Stimulated activated CD8-positive, alpha-beta memory T cell treated with anti-CD3 and anti-CD28 coated beads, Interleukin-7, amount 100 ng/mL, for 24 hours (primary cell): Measurements from ENCODE around the gene FOXN3.
"Not testable (repeated sequence)": the region's sequence is repeated elsewhere in the genome, so short reads cannot be mapped to it uniquely, and the experiment has no call there.

Experiments used
- DNase-seq: peaks from one replicate; pipeline ENCODE4 v3.0.0-alpha.2; 2020; ENCODE audit warnings: low read depth

FOXN3 gene

GRCh38 chr14:89128311-89129026, 288.6 kb downstream of the FOXN3 start:
- DNase-seq, result no peak

- no peak for DNase-seq
Measured at GRCh38 chr14:89126461-89126860, 290.6 kb downstream of the FOXN3 start.

GRCh38 chr14:89125216-89125615, 291.8 kb downstream of the FOXN3 start:
- no peak for DNase-seq

- DNase-seq, result no peak
Measured at GRCh38 chr14:89123851-89124250, 293.2 kb downstream of the FOXN3 start.

GRCh38 chr14:89123215-89123614, 293.8 kb downstream of the FOXN3 start:
- DNase-seq, result no peak

GRCh38 chr14:89121968-89122620, 294.9 kb downstream of the FOXN3 start:
- DNase-seq, result no peak

- DNase-seq, result no peak
Measured at GRCh38 chr14:89117012-89117411, 300.0 kb downstream of the FOXN3 start.

- DNase-seq, result no peak
Measured at GRCh38 chr14:89114109-89114508, 302.9 kb downstream of the FOXN3 start.

- DNase-seq, result no peak
Measured at GRCh38 chr14:89112720-89113119, 304.3 kb downstream of the FOXN3 start.

- DNase-seq, result not testable (repeated sequence)
Measured at GRCh38 chr14:89111766-89112543, 305.1 kb downstream of the FOXN3 start.

- DNase-seq, result not testable (repeated sequence)
Measured at GRCh38 chr14:89111232-89111631, 305.8 kb downstream of the FOXN3 start.

GRCh38 chr14:89110110-89110509, 306.9 kb downstream of the FOXN3 start:
- DNase-seq, result no peak

GRCh38 chr14:89108608-89109007, 308.4 kb downstream of the FOXN3 start:
- no peak for DNase-seq

GRCh38 chr14:89107626-89108025, 309.4 kb downstream of the FOXN3 start:
- DNase-seq, result no peak
